AG08396 (cell line): ENCODE results near the gene GNL1.
"Not testable (repeated sequence)": the region's sequence is repeated elsewhere in the genome, so short reads cannot be mapped to it uniquely, and the experiment has no call there.

Source experiments
- DNase-seq: peaks from one replicate; pipeline ENCODE4 v3.0.0; 2012; ENCODE audit warnings: low spot score, mixed read lengths

The GNL1 gene

GRCh38 chr6:30495993-30496392 lies 60.3 kb downstream of the GNL1 start:
- DNase-seq, result no peak

- DNase-seq, result not testable (repeated sequence)
Observed at GRCh38 chr6:30495060-30495459, 61.2 kb downstream of the GNL1 start.

DNA sequence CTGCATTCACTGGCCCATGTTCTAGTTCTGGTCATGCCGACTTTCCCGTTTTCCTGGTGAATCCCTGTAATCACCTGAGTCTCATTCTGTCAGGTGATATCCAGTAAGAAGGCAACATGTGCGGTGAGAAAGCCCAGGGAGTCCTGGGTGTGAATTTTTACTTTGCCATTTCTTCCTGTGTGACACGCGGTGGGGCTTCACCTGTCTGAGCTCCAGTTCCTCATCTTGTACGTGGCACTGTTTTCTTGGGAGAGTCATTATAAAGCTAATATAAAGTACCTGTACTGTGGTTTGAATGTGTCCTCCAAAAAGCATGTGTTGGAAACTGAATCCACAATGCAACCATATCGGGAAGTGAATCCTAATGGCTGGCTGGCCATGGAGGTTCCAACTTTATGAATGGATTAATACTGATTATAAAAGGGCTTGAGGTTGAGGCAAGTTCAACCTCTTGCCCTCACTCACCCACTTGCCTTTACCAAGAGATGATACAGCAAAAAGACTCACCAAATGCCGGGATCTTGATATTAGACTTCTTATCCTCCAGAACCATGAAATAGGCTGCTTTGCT lies 61.9 kb downstream of the GNL1 start:
- no peak for DNase-seq

GRCh38 chr6:30493643-30494250 lies 62.5 kb downstream of the GNL1 start:
- DNase-seq, result no peak

DNA sequence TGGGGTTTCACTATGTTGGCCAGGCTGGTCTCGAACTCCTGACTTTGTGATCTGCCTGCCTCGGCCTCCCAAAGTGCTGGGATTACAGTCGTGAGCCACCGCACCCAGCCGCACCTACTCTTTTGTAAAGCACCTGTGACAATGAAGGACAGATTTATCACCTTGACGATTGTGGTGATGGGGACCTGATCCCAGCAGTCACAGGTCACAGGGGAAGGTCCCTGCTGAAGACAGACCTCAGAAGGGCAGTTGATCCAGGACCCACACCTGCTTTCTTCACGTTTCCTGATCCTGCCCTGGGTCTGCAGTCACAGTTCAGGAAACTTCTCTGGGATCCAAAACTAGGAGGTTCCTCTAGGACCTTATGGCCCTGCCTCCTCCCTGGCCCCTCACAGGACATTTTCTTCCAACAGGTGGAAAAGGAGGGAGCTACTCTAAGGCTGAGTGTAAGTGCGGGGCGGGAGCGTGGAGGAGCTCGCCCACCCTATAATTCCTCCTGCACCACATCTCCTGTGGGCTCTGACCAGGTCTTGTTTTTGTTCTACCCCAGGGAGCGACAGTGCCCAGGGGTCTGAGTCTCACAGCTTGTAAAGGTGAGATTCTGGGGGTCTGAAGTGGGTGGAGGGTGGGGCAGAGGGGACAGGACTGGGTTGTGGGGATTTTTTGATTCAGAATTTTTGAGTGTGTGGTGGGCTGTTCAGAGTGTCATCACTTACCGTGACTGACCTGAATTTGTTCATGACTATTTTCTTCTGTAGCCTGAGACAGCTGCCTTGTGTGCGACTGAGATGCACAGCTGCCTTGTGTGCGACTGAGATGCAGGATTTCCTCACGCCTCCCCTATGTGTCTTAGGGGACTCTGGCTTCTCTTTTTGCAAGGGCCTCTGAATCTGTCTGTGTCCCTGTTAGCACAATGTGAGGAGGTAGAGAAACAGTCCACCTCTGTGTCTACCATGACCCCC lies 64.0 kb downstream of the GNL1 start:
- DNase-seq, result no peak
